Stomach (tissue), 9 donors: ENCODE data around the gene NDUFS1. TPM values are rescaled to one million over a fixed set of nuclear protein-coding genes. Genes with fewer than 3 reads are reported as not detected.

Source experiments
- DNase-seq, 2 donors: peaks; one replicate each; pipeline versions ENCODE4 v3.0.0 to v3.0.0-alpha.2; 2013 to 2019
- H3K27ac ChIP-seq, 5 donors: fragments of 200-600 bp in 4 of 5; sonication (generic) in 4 of 5; one replicate each; pipeline ENCODE4 v1.5.1; 2013 to 2019; ENCODE audit warnings: mild to moderate bottlenecking in 1 of 5, moderate library complexity in 1 of 5
- H3K27me3 ChIP-seq, 3 donors: fragments of 200-600 bp; sonication (generic); one replicate each; pipeline ENCODE4 v1.5.1; 2017 to 2019; ENCODE audit warnings: mixed run types in 1 of 3
- H3K36me3 ChIP-seq, 4 donors: fragments of 200-600 bp; sonication (generic); 1 replicate in 3 of 4; 2 replicates in 1 of 4; pipeline ENCODE4 v1.5.1; 2016 to 2019
- H3K4me1 ChIP-seq, 4 donors: fragments of 200-600 bp; sonication (generic); one replicate each; pipeline ENCODE4 v1.5.1; 2016 to 2019
- H3K4me3 ChIP-seq, 4 donors: fragments of 200-600 bp; sonication (generic) in 3 of 4; one replicate each; pipeline ENCODE4 v1.5.1; 2016 to 2019; ENCODE audit warnings: mild to moderate bottlenecking in 1 of 4
- H3K9me3 ChIP-seq, 4 donors: fragments of 200-600 bp; sonication (generic); one replicate each; pipeline ENCODE4 v1.5.1; 2016 to 2019
- CTCF ChIP-seq, 7 experiments: fragments of 450-650 bp in 4 of 7; fragments of 200-600 bp in 3 of 7; sonication (generic) in 3 of 7; IDR thresholded peaks; one replicate each; pipeline ENCODE4 v1.5.1; 2016 to 2019; ENCODE audit warnings: antibody characterized with exemption in 7 of 7, control low read depth in 2 of 7, mild to moderate bottlenecking in 1 of 7
- EP300 ChIP-seq: sonication (generic); formaldehyde crosslinking; IDR thresholded peaks from one replicate; pipeline ENCODE4 v1.6.1; 2017; ENCODE audit warnings: antibody characterized with exemption
- POLR2A ChIP-seq, 4 donors: fragments of 450-650 bp; IDR thresholded peaks; one replicate each; pipeline ENCODE4 v1.6.1; 2016; ENCODE audit warnings: antibody characterized with exemption in 4 of 4, control low read depth in 2 of 4, mild to moderate bottlenecking in 1 of 4, moderate library complexity in 1 of 4
- POLR2AphosphoS5 ChIP-seq, 3 donors: sonication (generic); formaldehyde crosslinking; IDR thresholded peaks; one replicate each; pipeline ENCODE4 v1.6.1; 2016; ENCODE audit warnings: antibody characterized with exemption in 3 of 3
- WGBS, 5 donors: extraction: QIAGEN DNeasy Blood & Tissue Kit in 3 of 5; methylation state at CpG; one replicate each; pipeline versions ENCODE4 v1.1.5 to v1.1.7; 2013 to 2018; 5-methylcytosine and 5-hydroxymethylcytosine counted together
- intact Hi-C: fragments of 100-400 bp; cut with DNase I; formaldehyde crosslinking; loops from one replicate; pipeline ENCODE4 v1.15.1; 2023; ENCODE audit warnings: low total_unique reads
- polyA plus RNA-seq, 3 donors: library from polyadenylated mRNA; stranded (reverse); fragments of 200-250 nt; gene quantifications; one replicate each; pipeline ENCODE4 v1.2.3, GENCODE V29; 2013
- total RNA-seq, 5 donors: library from RNA; depleted of rRNA; stranded (reverse); fragments of >200 nt; gene quantifications; one replicate each; pipeline versions ENCODE4 v1.1.0 to v1.2.3, GENCODE V29; 2014 to 2016
- donor health status: healthy with polysubstance abuse.
- donor health status: Bipolar disorder and iron deficiency.
- donor health status: healthy.

The NDUFS1 gene
- total and polyA plus RNA-seq, 8 donors = 9.8 to 143 (median 37.6) TPM

- Histone ChIP-seq H3K9me3 (no peaks in the 10 kb centered on the region), H3K4me3 (no peak overlapping the region), H3K36me3 (peaks cover 0 to 17% (median 2%) of the 10 kb centered on the region in 4 donors), H3K27me3 (no peaks in the 10 kb centered on the region), H3K27ac (no peak overlapping the region), H3K4me1 (no peaks in the 10 kb centered on the region)
- WGBS, 5 donors = 92 to 97% (median 93%) methylated on average over 9 of the region's 9 CpGs
- DNase-seq = no peak
- TF ChIP-seq CTCF (IDR thresholded peaks at IDR 0.05) = no peak
- no peak for TF ChIP-seq EP300
- TF ChIP-seq POLR2AphosphoS5 (IDR thresholded peaks at IDR 0.05) = no peak
- no peak for TF ChIP-seq POLR2A (IDR thresholded peaks at IDR 0.05)
- intact Hi-C loops = no loop called here
Observed at GRCh38 chr2:206098471-206098870, 60.8 kb downstream of the NDUFS1 start.

GRCh38 chr2:206096876-206097275 is 62.4 kb downstream of the NDUFS1 start:
- no peaks in the 10 kb centered on the region for H3K27me3 ChIP-seq
- 95 to 100% (median 96%) methylated on average over 2 of the region's 2 CpGs for WGBS, 5 donors
- intact Hi-C loops = no loop called here
- no peak for DNase-seq
- TF ChIP-seq CTCF (IDR thresholded peaks at IDR 0.05) (no peak), POLR2AphosphoS5 (IDR thresholded peaks at IDR 0.05) (no peak), EP300 (no peak), POLR2A (IDR thresholded peaks at IDR 0.05) (no peak)
- H3K4me3 ChIP-seq = no peak overlapping the region
- H3K27ac ChIP-seq = no peak overlapping the region
- H3K9me3 ChIP-seq = no peaks in the 10 kb centered on the region
- peaks cover 0 to 4% (median 0%) of the 10 kb centered on the region in 4 donors for H3K4me1 ChIP-seq
- H3K36me3 ChIP-seq = peaks cover 0 to 12% (median 2%) of the 10 kb centered on the region in 4 donors

- Histone ChIP-seq H3K9me3 (no peaks in the 10 kb centered on the region), H3K27ac (no peak overlapping the region), H3K4me3 (no peak overlapping the region), H3K27me3 (no peaks in the 10 kb centered on the region), H3K36me3 (peaks cover 0 to 10% (median 4%) of the 10 kb centered on the region in 4 donors), H3K4me1 (peaks cover 0 to 4% (median 0%) of the 10 kb centered on the region in 4 donors)
- intact Hi-C loops = no loop called here
- DNase-seq = no peak
- TF ChIP-seq CTCF (IDR thresholded peaks at IDR 0.05) = no peak
- WGBS, 5 donors = 61 to 69% (median 62%) methylated on average over 3 of the region's 3 CpGs
Observed at GRCh38 chr2:206095536-206096332, 63.5 kb downstream of the NDUFS1 start.

GRCh38 chr2:206092297-206092696 is 66.9 kb downstream of the NDUFS1 start:
- H3K27me3 ChIP-seq = no peaks in the 10 kb centered on the region
- DNase-seq = no peak
- TF ChIP-seq POLR2A (IDR thresholded peaks at IDR 0.05) = no peak
- TF ChIP-seq EP300 = no peak
- no peak for TF ChIP-seq CTCF (IDR thresholded peaks at IDR 0.05)
- TF ChIP-seq POLR2AphosphoS5 (IDR thresholded peaks at IDR 0.05) = no peak
- H3K4me1 ChIP-seq = peaks cover 0 to 24% (median 11%) of the 10 kb centered on the region in 4 donors
- intact Hi-C loops = no loop called here
- H3K36me3 ChIP-seq = peaks cover 6 to 19% (median 13%) of the 10 kb centered on the region in 4 donors
- no peaks in the 10 kb centered on the region for H3K9me3 ChIP-seq
- WGBS, 5 donors = 93 to 96% (median 94%) methylated on average over 2 of the region's 2 CpGs
- no peak overlapping the region for H3K27ac ChIP-seq
- H3K4me3 ChIP-seq = no peak overlapping the region
